Adrenal gland (tissue), 5 donors: ENCODE results near the gene SSH3.

ENCODE experiments used
- POLR2A ChIP-seq, 2 donors: fragments of 450-650 bp; IDR thresholded peaks; one replicate each; pipeline ENCODE4 v1.6.1; 2017; ENCODE audit warnings: antibody characterized with exemption in 2 of 2, mild to moderate bottlenecking in 2 of 2, moderate library complexity in 1 of 2
- TF ChIP-seq, protein P1 (sequence below), 6 experiments: fragments of 450-650 bp in 4 of 6; fragments of 200-600 bp in 2 of 6; sonication (generic) in 1 of 6; IDR thresholded peaks; 1 replicate in 5 of 6; 2 replicates in 1 of 6; pipeline versions ENCODE4 v1.5.1 to v1.8.0; 2016 to 2021; ENCODE audit warnings: antibody characterized with exemption in 6 of 6, mild to moderate bottlenecking in 2 of 6, moderate library complexity in 1 of 6
- donor health status: DM: no; HTN: no; CAD: no.

DNA sequence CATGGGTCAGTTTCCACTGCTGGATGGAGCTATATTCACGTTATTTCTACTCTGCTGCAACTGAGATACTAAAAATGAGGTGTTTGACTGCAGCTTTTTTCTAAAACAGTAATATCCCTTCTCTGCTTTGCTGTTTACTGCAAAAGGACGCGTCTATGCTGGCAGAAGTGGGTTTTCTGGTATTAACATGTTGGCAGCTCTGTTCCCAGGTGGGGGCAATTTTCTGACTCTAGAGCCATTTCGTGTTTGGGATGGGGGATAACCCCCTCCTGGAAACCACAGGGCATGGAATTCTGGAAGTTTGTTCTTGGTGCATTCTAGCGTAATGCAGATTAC, 32.2 kb upstream of the SSH3 start:
- no peak for TF ChIP-seq POLR2A (IDR thresholded peaks at IDR 0.05)
- TF ChIP-seq, protein P1, sequence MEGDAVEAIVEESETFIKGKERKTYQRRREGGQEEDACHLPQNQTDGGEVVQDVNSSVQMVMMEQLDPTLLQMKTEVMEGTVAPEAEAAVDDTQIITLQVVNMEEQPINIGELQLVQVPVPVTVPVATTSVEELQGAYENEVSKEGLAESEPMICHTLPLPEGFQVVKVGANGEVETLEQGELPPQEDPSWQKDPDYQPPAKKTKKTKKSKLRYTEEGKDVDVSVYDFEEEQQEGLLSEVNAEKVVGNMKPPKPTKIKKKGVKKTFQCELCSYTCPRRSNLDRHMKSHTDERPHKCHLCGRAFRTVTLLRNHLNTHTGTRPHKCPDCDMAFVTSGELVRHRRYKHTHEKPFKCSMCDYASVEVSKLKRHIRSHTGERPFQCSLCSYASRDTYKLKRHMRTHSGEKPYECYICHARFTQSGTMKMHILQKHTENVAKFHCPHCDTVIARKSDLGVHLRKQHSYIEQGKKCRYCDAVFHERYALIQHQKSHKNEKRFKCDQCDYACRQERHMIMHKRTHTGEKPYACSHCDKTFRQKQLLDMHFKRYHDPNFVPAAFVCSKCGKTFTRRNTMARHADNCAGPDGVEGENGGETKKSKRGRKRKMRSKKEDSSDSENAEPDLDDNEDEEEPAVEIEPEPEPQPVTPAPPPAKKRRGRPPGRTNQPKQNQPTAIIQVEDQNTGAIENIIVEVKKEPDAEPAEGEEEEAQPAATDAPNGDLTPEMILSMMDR (IDR thresholded peaks at IDR 0.05): no peak
